ENCODE data around the gene PFKM.

GRCh38 chr12:48106681-48107613 is 12.2 kb upstream of the PFKM start:
- no peak for TF ChIP-seq CTCF (conservative IDR thresholded peaks at IDR 0.05; ENCODE audit: low read depth, low read length)
- no peak for TF ChIP-seq POLR2A (IDR thresholded peaks at IDR 0.05; ENCODE audit: low read depth, low read length)
- no peak for TF ChIP-seq SMC3 (IDR thresholded peaks at IDR 0.05; ENCODE audit: low read depth, low read length)
- no peak for TF ChIP-seq RCOR1 (IDR thresholded peaks at IDR 0.05; ENCODE audit: insufficient replicate concordance, low read length)
- no peak for TF ChIP-seq USF2 (IDR thresholded peaks at IDR 0.05; ENCODE audit: low read depth, low read length)
- TF ChIP-seq ELK1 (IDR thresholded peaks at IDR 0.05; ENCODE audit: borderline replicate concordance, low read depth, low read length): no peak
- no peak for TF ChIP-seq MAZ (IDR thresholded peaks at IDR 0.05; ENCODE audit: borderline replicate concordance, low read depth, low read length)
- no peak for TF ChIP-seq CEBPB (IDR thresholded peaks at IDR 0.05; ENCODE audit: low read depth, low read length)
- no peak for TF ChIP-seq CHD1 (IDR thresholded peaks at IDR 0.05; ENCODE audit: low read depth, low read length)
